Loucy (cell line): Measurements from ENCODE around the gene ARL10.

ENCODE experiments used
- EZH2phosphoT487 ChIP-seq: fragments of 200-600 bp; IDR thresholded peaks from 2 replicates; pipeline ENCODE4 v1.6.1; 2018; ENCODE audit warnings: antibody characterized with exemption, mild to moderate bottlenecking, moderate library complexity, borderline replicate concordance
- TF ChIP-seq, protein P1 (sequence below): fragments of 200-600 bp; sonication (generic); conservative IDR thresholded peaks from 2 replicates; pipeline ENCODE4 v1.5.1; 2014; ENCODE audit warnings: mild to moderate bottlenecking, antibody characterized with exemption, low read length

DNA sequence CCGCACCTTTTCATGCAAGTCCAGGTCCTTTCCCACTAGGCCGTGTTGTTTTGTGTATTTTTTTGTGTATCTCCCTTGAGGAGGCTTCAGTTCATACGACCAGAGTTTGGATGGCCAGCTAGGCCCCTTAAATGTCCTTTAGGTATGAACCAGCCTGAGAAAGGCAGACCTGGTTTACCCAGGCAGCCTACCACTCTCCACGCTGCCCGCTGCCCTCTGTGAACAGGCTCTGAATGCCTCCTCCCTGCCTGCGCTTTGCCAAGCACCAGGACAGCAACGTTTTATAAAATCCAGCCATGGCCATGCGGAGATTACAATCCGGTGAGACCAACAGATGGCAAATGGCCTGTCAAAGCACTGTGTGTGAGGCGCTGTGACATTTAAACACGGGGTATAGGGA, 51.7 kb downstream of the ARL10 start:
- TF ChIP-seq, protein P1, sequence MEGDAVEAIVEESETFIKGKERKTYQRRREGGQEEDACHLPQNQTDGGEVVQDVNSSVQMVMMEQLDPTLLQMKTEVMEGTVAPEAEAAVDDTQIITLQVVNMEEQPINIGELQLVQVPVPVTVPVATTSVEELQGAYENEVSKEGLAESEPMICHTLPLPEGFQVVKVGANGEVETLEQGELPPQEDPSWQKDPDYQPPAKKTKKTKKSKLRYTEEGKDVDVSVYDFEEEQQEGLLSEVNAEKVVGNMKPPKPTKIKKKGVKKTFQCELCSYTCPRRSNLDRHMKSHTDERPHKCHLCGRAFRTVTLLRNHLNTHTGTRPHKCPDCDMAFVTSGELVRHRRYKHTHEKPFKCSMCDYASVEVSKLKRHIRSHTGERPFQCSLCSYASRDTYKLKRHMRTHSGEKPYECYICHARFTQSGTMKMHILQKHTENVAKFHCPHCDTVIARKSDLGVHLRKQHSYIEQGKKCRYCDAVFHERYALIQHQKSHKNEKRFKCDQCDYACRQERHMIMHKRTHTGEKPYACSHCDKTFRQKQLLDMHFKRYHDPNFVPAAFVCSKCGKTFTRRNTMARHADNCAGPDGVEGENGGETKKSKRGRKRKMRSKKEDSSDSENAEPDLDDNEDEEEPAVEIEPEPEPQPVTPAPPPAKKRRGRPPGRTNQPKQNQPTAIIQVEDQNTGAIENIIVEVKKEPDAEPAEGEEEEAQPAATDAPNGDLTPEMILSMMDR, result no peak
- no peak for TF ChIP-seq EZH2phosphoT487
